D721Med (cell line): ENCODE results near the gene THOC3.
"Not testable (repeated sequence)": the region's sequence is repeated elsewhere in the genome, so short reads cannot be mapped to it uniquely, and the experiment has no call there.

ENCODE experiments used
- DNase-seq: peaks from one replicate; pipeline ENCODE4 v3.0.0; 2011; ENCODE audit warnings: low spot score; ENCODE audit not compliant: insufficient read length
- FAIRE-seq: peaks from 2 replicates; lab custom pipeline; 2011; peaks lifted over from hg19 to GRCh38; lab: Jason Lieb, UNC
- CTCF ChIP-seq: IDR thresholded peaks from 2 replicates; pipeline ENCODE4 v1.5.1; 2012; ENCODE audit warnings: mild to moderate bottlenecking, control low read depth; ENCODE audit not compliant: insufficient read depth; ENCODE audit errors: missing control alignments

Gene THOC3

GRCh38 chr5:175948329-175949108 lies 19.6 kb downstream of the THOC3 start:
- not testable (repeated sequence) for FAIRE-seq, DNase-seq

- DNase-seq, FAIRE-seq: not testable (repeated sequence)
These were observed 24.9 kb downstream of the THOC3 start for GRCh38 chr5:175943253-175943652.

GRCh38 chr5:175940632-175941031 lies 27.5 kb downstream of the THOC3 start:
- DNase-seq, FAIRE-seq: not testable (repeated sequence)

DNA sequence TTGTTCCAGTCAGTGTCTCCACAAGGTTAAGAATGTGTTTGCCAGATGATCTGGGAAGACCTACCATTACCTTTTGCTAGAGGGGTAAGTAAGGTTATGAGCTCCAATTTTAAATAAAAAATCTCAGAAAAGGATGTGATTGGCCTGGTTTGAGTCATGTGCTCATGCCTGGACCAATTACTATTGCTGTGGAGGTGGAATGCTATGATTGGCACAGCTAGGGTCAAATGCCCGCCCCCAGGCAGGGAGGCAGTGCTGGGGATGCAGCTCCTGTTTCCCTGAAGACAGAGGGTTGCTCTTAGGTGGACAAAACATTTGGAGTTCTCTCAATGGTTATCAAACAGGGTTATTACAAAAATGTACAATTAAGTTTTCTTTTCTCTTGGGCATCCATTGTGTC lies 29.6 kb downstream of the THOC3 start:
- DNase-seq, FAIRE-seq: not testable (repeated sequence)

DNA sequence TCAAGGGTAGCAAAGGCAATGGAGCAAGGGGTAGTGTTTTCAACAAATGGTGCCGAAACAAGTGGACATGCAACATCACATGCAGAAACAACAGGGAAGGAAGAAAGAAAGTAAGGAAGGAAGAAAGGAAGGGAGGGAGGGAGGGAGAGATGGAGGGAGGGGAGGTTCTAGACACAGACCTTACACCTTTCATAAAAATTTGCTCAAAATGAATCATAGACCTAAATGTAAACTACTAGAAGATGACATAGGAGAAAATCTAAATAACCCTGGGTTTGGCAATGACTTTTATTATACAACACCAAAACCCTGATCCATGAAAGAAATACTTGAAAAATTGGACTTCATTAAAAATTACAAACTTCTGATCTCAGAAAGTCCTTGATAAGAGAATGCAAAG lies 39.4 kb downstream of the THOC3 start:
- FAIRE-seq, DNase-seq: not testable (repeated sequence)

GRCh38 chr5:175925106-175925505 lies 43.0 kb downstream of the THOC3 start:
- not testable (repeated sequence) for FAIRE-seq, DNase-seq

DNA sequence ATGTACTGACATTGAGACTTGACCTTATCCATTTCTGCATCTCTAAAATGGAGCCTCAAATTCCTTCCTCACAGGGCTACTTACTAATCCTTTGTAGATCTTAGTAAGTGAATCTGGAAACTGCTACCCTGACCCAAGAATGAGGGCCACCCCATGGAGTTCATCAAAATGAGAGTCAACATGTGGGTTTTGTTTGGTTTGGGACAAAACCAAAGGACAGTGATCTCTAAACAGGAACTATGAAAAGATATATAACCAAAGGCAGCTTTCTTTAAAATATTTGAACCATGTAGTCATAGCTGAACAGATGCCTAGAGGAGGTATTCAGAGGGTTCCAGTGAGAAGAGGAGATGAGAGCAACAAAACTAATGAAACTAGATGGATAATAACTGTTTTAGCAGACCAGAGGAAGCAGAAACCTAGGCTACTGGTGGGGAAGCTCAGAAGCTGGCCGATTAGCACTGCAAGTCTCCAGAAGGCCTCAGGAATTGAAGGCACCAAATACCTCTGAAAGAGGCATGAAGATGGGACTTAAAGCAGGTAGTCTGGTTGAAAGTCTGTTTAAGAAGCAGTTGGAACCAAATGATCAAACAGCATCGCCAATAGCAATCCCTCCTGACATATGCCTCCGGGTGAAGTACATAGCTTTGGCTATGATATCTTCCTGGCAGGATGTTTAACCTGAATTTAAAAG lies 45.8 kb downstream of the THOC3 start:
- TF ChIP-seq CTCF, result no peak
- DNase-seq (no peak), FAIRE-seq (no peak)

DNA sequence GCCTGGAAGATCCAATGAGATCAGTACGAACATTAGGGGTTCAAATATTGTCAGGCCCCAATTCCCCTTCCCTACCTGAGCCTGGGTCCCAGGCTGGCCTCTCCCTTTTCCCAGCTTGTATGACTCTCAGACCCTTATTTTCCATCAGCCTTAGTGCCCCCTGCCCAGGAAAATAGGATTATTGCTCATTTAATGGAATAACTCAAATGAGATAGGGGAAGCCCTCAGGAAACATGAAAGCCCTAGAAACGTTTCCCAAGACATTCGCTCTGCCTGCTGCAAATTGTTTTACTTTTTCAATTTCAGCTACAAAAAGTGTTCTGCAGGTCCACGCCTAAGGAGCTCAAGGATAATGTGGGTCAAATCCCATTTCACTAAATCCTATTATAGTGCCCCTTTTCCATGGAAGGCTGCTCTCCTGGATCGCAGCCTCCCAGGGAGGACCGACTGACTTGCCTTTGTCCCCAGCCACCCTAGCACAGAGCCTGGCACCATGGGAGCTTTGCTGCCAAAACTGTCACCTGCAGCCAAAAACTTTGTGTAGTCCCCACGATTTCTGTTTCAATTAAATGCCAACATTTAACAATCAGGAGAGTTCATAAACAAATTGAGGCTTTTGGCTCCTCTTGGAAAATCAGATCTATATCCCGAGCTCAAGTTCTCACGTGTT lies 46.9 kb downstream of the THOC3 start:
- FAIRE-seq, result no peak
- no peak for DNase-seq
- no peak for TF ChIP-seq CTCF

DNA sequence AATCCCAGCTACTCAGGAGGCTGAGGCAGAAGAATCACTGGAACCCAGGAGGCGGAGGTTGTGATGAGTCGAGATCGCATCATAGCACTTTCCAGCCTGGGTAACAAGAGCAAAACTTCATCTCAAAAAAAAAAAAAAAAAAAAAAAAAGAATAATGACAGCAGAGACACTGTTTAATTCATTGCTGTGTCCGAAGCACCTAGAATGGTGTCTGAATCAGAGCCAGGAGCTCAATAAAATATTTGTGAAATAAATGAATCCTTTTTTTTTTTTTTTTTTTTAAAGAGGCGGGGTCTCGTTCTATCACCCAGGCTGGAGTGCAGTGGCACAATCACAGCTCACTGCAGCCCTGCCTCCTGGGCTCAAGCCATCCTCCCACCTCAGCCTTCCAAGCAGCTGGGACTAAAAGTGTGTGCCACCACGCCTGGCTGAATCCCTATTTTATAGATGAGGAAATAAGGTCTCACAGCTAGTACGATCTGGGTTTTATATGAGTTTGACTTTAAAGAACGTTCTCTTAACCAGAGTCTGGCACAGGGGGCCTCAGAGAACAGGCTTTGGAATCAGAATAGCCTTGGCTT lies 47.8 kb downstream of the THOC3 start:
- DNase-seq, result no peak
- no peak for TF ChIP-seq CTCF
- FAIRE-seq, result no peak

- not testable (repeated sequence) for FAIRE-seq, DNase-seq
These were observed 52.8 kb downstream of the THOC3 start for GRCh38 chr5:175915066-175916037.

DNA sequence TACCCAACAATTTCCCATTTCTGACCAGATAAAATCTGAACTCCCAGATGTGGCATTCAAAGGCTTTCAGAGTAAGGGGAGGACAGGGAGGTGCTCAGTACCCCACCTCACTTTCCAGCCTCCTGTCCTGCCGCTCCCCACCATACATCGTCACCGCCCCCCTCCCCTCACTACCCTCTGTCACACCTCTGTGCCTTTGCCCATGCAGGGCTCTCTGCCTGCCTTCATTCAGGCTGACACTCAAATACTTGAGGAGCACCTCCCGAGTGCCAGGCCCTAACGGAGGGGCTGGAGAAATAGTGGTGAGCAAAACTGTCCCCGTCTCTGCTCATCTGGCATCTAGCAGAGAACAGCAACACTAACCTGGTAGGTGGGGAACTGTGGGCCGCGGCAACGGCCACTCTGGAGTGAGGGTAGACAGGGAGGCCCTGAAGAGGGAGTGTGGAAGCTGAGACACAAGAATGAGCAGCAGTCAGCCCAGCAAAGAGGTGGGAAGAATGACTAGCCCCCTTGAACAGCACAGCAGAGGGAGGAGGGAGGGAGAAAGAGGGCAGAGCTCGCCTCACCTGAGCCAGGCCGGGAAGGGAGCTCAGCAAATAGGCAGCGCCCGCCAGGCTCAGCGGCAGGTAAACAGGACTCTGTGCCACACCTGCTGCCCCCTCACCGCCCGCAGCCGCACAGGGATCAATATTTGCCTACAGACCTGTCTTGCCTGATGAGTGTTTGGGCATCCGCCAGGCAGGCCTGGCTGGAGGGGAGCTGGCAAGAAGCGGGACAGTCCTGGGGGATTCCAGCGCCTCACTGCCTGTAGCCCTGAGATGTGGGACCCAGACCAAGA lies 54.1 kb downstream of the THOC3 start:
- FAIRE-seq, DNase-seq: not testable (repeated sequence)

- not testable (repeated sequence) for DNase-seq, FAIRE-seq
These were observed 58.0 kb downstream of the THOC3 start for GRCh38 chr5:175910072-175910471.
